ENCODE results near the gene ETNK2. TPM values are rescaled to one million over a fixed set of nuclear protein-coding genes. Genes with fewer than 3 reads are reported as not detected.
A peak's percentile ranks its signal among the peaks of the same experiment; 100 is the strongest.
"Not testable (repeated sequence)": the region's sequence is repeated elsewhere in the genome, so short reads cannot be mapped to it uniquely, and the experiment has no call there.

The ETNK2 gene
- total RNA-seq, 1 experiment from 2014 or later = 44.3 TPM

DNA sequence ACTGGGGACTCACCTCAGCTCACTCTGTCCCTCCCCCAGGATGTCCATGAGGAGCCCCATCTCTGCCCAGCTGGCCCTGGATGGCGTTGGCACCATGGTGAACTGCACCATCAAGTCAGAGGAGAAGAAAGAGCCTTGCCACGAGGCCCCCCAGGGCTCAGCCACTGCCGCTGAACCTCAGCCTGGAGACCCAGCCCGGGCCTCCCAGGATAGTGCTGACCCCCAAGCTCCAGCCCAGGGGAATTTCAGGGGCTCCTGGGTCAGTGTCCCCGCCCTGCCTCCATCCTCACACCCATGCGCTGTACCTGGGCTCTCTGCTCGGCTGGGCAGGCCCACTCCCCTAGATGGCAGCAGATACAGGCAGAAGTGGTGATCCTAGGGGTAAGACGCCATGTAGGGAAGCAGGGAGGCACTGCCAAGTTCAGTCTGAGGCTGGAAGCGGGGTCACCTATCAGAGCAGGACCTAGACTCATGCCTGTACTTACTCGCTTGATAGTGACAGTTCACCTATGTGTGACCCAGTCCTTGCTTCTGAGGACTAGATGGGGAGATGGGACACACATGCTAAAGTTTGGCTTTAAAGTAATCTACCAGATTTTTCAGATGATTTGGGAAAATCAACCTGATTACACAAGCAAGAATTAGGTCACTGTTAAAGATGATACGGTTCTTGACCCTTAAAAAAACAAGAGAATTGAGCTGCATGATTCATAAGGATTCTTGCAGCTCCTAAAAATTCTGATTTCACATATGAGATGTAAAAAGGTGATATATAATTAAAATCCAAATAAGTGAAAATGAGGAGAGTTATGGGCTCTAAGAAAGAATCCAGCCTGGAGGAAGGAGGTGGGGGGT lies 38.7 kb downstream of the ETNK2 start:
- H3K36me3 ChIP-seq (replicated peaks; ENCODE audit: control insufficient read depth, insufficient read depth, low read length) = peaks cover 19% of the 10 kb centered on the region
- no peak for DNase-seq
- H3K4me3 ChIP-seq (ENCODE audit: insufficient read depth, low read depth, low read length) = no peak overlapping the region
- no peaks in the 10 kb centered on the region for H3K27me3 ChIP-seq (ENCODE audit: control insufficient read depth, insufficient read depth, low read length)

DNA sequence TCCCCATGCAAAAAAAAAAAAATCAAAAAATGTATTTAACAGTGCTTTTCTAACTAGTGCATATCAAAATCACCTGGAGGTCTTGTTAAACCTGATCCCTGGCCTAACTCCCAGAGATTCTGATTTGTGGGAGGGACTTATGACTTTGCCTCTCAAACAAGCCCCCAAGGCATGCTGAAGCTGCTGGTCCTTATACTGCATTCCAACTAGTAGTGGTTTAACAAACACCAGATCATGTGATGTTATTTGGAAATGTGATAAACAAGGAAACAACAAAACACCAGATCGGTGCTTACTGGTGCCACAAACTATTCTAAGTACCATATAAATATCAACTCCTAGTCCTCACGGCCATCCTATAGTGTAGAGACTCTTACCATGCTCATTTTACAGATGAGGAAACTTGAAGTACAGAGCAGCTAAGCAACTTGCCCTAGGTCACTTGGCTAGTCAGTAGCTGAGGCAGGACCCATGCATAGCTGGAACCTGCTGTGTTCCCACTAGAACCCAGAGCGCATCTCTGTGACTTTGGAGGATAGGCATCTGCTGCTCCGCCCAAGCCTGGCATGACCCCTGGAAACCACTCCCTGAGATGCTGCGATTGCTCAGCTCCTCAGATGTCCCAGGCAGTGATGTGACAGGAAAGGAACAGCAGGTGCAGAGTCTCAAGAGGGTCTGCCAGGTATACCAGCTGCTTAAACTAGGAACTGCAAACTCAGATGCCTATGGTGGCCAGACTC lies 40.8 kb downstream of the ETNK2 start:
- DNase-seq = no peak
- H3K27me3 ChIP-seq (ENCODE audit: control insufficient read depth, insufficient read depth, low read length) = no peaks in the 10 kb centered on the region
- H3K4me3 ChIP-seq (ENCODE audit: insufficient read depth, low read depth, low read length) = no peak overlapping the region
- peaks cover 7% of the 10 kb centered on the region for H3K36me3 ChIP-seq (replicated peaks; ENCODE audit: control insufficient read depth, insufficient read depth, low read length)

DNA sequence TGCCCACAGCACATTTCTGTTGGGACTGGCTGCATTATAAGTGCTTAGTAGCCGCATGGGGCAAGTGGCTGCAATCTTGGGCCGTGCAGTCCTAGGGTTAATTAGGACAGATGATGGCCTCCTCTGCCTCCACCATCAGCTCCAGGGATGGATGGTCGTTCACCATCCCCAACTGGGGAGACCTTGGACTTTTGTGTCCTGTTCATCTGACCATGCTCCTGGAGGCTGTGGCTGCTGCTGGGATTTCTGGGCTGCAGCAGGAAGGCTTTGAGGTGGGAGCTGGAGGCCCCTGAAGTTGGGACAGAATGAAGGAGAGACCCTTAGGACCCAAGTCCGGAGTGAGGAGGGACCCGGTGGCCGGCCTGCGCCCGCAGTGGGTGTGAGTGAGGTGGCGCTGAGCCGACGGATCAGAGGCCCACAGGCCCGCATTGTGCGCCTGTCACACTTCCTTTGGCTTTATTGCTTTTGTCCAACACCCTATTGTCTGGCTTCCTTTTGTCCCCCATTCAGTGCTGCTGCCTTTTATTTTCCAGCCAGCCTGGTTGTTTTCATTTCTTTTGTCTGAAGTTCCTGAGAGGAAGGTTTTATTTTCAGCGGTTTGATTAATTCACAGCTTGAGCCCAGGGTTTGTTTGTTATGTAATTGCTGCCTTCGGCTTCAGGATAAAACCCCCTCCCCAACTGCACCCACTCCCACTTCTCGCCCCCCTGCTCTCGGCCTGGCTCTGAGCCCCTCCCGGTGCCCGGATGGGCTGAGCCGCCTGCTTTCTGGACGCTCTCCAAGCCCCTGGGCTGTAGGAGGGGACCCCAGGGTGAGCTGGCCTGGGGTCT lies 43.3 kb downstream of the ETNK2 start:
- Histone ChIP-seq H3K27me3 (ENCODE audit: control insufficient read depth, insufficient read depth, low read length) (no peaks in the 10 kb centered on the region), H3K4me3 (ENCODE audit: insufficient read depth, low read depth, low read length) (no peak overlapping the region), H3K36me3 (replicated peaks; ENCODE audit: control insufficient read depth, insufficient read depth, low read length) (no peaks in the 10 kb centered on the region)
- peak; percentile 95 for DNase-seq

- DNase-seq = no peak
- Histone ChIP-seq H3K4me3 (ENCODE audit: insufficient read depth, low read depth, low read length) (no peak overlapping the region), H3K36me3 (replicated peaks; ENCODE audit: control insufficient read depth, insufficient read depth, low read length) (no peaks in the 10 kb centered on the region), H3K27me3 (ENCODE audit: control insufficient read depth, insufficient read depth, low read length) (no peaks in the 10 kb centered on the region)
Observed at GRCh38 chr1:204107892-204108291, 44.0 kb downstream of the ETNK2 start.

GRCh38 chr1:204106825-204107224 lies 45.0 kb downstream of the ETNK2 start:
- Histone ChIP-seq H3K27me3 (ENCODE audit: control insufficient read depth, insufficient read depth, low read length) (no peaks in the 10 kb centered on the region), H3K36me3 (replicated peaks; ENCODE audit: control insufficient read depth, insufficient read depth, low read length) (no peaks in the 10 kb centered on the region), H3K4me3 (ENCODE audit: insufficient read depth, low read depth, low read length) (no peak overlapping the region)
- DNase-seq = no peak

- no peak for DNase-seq
- Histone ChIP-seq H3K36me3 (replicated peaks; ENCODE audit: control insufficient read depth, insufficient read depth, low read length) (no peaks in the 10 kb centered on the region), H3K27me3 (ENCODE audit: control insufficient read depth, insufficient read depth, low read length) (no peaks in the 10 kb centered on the region), H3K4me3 (ENCODE audit: insufficient read depth, low read depth, low read length) (no peak overlapping the region)
Observed at GRCh38 chr1:204105131-204105515, 46.7 kb downstream of the ETNK2 start.

DNA sequence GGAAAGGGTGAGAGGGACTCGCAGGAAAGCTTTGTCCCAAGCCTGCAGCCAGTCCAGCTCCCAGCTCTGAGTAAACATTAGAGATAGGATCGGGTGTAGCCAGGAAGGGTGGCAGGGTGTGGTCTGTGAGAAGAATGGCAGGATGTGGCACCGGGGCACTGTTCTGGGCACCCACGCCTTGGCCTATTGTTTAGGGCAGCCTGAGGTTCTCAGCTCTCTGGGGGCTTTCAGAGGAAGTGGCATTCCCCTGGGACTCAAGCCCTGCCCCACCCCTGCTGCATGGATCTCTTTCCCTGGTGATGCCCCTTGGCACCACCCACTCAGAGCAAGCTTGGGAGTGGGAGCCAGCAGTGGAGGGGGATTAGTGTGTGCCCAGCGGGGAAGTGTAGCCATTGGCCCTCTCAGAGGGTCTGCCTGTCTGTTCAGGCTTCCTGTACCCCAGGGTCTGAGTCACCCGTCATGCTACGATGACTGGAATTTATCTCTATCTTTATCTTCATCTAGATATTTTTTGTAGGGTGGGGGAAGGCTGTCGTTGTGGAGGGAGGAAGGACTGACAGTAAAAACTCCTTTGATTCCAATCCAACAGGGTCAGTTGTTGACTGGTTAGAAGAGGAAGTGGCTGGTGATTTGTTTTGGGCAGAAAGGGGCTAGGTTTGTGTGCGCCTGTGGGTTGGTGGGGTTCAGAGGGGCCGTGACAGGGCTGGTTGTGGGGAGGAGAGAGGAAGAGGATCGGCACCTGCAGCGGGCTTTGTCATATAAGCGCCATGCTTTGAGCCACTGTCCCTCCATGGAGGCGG lies 47.3 kb downstream of the ETNK2 start:
- Histone ChIP-seq H3K27me3 (ENCODE audit: control insufficient read depth, insufficient read depth, low read length) (no peaks in the 10 kb centered on the region), H3K4me3 (ENCODE audit: insufficient read depth, low read depth, low read length) (no peak overlapping the region), H3K36me3 (replicated peaks; ENCODE audit: control insufficient read depth, insufficient read depth, low read length) (no peaks in the 10 kb centered on the region)
- DNase-seq = no peak

DNA sequence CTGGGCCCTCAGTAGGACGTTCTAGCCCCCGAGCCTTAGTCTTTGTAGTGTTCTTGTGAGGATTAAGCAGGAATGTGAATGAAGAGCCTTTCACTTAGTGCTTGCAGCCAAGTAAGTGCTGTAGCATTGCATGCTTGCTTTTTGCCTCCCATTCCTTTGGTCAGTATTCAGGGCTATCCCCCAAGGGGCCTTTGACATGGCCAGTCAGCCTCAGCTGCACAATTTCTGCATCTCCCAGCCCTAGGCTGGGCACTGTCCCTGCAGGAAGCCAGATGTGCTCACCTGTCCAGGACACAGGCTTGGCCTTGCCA lies 48.5 kb downstream of the ETNK2 start:
- H3K4me3 ChIP-seq (ENCODE audit: insufficient read depth, low read depth, low read length) = no peak overlapping the region
- no peaks in the 10 kb centered on the region for H3K27me3 ChIP-seq (ENCODE audit: control insufficient read depth, insufficient read depth, low read length)
- DNase-seq = no peak
- no peaks in the 10 kb centered on the region for H3K36me3 ChIP-seq (replicated peaks; ENCODE audit: control insufficient read depth, insufficient read depth, low read length)

DNA sequence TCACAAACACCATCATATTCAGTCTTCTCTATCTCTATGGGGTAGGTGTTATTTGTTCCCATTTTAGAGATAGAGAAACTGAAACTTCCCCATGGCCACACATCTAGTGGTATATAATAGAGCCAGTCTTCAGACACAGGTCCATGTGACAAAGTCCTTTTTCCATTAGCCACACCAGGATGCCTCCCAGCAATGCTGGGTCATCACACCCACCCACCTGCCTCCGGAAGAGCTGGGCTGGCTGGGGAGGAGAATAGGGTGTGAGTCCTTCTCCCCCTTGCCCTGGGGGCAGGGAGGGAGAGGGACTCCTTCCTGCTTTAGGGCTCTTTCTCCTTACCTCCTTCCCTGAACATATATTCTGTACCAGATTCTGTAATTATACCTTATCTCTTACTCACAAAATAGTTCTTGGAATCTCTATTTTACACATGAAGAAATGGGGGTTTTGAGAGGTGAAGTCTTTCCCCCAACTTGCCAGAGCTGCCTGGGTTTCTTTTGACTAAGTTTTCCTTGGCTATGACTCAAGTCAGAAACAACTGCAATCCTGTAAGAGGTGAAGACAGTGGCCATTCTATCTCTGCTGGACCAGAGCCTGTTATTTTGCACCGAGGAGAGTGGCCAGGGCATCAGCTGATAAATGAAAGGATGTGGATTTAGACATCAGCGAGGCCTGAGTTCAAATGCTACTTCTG lies 49.0 kb downstream of the ETNK2 start:
- DNase-seq = no peak
- H3K4me3 ChIP-seq (ENCODE audit: insufficient read depth, low read depth, low read length) = no peak overlapping the region
- no peaks in the 10 kb centered on the region for H3K27me3 ChIP-seq (ENCODE audit: control insufficient read depth, insufficient read depth, low read length)
- no peaks in the 10 kb centered on the region for H3K36me3 ChIP-seq (replicated peaks; ENCODE audit: control insufficient read depth, insufficient read depth, low read length)

- no peaks in the 10 kb centered on the region for H3K36me3 ChIP-seq (replicated peaks; ENCODE audit: control insufficient read depth, insufficient read depth, low read length)
- no peak for DNase-seq
- H3K4me3 ChIP-seq (ENCODE audit: insufficient read depth, low read depth, low read length) = no peak overlapping the region
- no peaks in the 10 kb centered on the region for H3K27me3 ChIP-seq (ENCODE audit: control insufficient read depth, insufficient read depth, low read length)
Observed at GRCh38 chr1:204102029-204102611, 49.7 kb downstream of the ETNK2 start.

DNA sequence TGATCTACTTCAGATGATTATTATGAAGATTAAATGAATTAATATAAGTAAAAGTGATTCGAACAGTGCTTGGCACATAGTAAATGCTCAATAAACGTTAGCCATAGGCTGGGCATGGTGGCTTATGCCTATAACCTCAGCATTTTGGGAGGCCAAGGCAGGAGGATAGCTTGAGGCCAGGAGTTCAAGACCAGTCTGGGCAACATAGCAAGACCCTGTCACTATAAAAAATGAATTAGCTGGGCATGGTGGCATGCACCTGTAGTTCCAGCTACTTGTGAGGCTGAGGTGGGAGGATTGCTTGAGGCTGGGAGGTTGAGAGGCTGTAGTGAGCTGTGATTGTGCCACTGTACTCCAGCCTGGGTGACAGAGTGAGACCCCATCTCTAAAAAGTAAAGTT lies 52.1 kb downstream of the ETNK2 start:
- not testable (repeated sequence) for H3K27me3 ChIP-seq (ENCODE audit: control insufficient read depth, insufficient read depth, low read length); H3K36me3 ChIP-seq (replicated peaks; ENCODE audit: control insufficient read depth, insufficient read depth, low read length); DNase-seq; H3K4me3 ChIP-seq (ENCODE audit: insufficient read depth, low read depth, low read length)

DNA sequence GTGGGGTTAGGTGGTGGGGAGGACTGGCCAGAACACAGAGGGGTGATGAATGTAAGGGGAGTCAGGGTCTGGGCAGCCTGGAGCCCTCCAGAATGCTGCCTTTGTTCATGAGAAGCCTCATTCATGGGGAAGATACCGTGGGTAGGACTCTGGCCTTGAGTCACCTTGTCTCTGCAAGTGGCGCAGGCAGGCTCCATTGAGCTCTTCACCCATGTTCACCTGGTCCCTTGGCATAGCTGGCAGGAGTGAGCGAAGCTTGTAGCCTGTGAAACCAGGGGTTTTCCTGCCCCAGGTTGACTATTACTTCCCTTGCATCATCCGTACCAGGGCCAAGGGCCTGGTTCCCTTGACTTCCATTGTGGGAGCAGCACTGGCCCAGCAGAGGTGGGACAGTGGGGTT lies 53.2 kb downstream of the ETNK2 start:
- no peaks in the 10 kb centered on the region for H3K36me3 ChIP-seq (replicated peaks; ENCODE audit: control insufficient read depth, insufficient read depth, low read length)
- H3K4me3 ChIP-seq (ENCODE audit: insufficient read depth, low read depth, low read length) = no peak overlapping the region
- no peaks in the 10 kb centered on the region for H3K27me3 ChIP-seq (ENCODE audit: control insufficient read depth, insufficient read depth, low read length)
- no peak for DNase-seq

DNA sequence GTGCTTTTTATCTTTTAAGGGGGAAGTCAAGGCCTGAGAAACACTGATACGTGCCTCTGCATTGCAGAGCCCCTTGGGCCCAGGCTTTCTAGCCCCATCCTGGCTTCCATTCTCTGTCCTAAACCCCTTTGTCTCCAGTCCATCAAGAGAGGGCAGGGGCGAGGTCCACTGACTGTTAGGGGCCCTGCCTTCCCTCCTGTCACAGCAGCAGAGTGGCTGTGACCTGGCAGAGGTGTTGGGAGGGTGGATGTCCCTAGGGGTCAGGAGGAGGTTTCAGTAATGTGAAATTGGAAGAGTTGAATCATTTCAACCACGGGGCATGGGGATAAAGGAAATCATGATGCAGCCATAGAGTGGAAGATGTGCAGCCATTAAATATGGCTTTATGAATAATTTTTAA lies 54.9 kb downstream of the ETNK2 start:
- Histone ChIP-seq H3K36me3 (replicated peaks; ENCODE audit: control insufficient read depth, insufficient read depth, low read length) (no peaks in the 10 kb centered on the region), H3K4me3 (ENCODE audit: insufficient read depth, low read depth, low read length) (no peak overlapping the region), H3K27me3 (ENCODE audit: control insufficient read depth, insufficient read depth, low read length) (no peaks in the 10 kb centered on the region)
- DNase-seq = no peak
